ENCODE data around the gene C11orf52.
A peak's percentile ranks its signal among the peaks of the same experiment; 100 is the strongest.

Gene C11orf52

DNA sequence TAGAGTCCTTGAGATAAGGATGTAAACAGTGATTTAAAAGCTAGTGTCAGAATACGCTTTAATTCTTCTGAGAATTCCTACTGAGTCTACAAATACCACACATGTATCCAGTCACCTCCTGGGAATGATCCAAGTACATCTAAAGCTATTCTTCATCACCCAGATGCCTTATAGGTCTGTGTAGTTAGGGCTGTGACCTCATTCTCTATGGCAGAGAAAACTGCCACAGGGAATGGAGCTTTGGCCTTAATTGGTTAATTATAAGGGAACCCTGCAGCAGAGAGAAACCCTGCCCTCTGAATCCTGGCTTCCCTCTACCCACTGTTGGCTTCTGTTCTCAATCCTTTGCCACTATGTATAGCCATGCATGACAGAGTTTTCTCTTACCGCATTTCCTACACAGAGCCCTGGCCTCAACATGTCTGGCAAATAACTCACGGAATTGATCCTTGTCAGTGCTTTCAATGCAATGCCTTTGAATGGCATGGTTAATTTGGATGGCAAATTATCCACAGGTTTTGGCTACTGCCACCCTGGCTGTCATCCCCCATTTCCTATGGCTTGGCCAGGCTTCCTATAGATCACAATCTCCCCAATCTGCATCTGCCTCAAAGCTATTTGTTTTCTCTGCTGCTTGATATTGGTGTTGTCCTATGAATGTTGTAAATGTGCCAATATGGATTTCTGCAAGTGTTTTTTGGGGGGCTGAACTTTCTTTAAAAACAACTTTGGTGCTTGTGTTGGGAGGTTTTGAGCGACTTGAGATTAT is 21.3 kb downstream of the C11orf52 start:
- peak; percentile 26 for DNase-seq

DNA sequence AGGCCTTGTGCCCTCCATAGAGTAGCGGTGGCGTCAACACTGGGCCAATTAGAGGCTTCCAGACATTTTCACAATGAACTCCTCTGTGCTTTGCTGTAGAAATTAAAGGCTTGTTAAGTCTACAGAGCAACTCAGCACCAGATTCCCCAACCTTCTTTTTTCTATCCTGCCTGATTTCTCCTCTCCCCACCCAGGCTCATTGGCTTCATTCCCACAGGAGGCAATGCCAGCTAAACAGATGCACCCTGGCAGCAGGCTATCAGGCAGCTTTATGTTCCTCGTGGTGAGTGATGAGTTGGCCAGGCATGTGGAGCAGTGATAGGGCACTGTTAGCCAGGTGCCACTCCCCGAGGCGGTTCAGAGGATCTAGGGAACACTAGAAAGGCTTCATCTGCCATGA is 23.2 kb downstream of the C11orf52 start:
- DNase-seq = peak; percentile 78

DNA sequence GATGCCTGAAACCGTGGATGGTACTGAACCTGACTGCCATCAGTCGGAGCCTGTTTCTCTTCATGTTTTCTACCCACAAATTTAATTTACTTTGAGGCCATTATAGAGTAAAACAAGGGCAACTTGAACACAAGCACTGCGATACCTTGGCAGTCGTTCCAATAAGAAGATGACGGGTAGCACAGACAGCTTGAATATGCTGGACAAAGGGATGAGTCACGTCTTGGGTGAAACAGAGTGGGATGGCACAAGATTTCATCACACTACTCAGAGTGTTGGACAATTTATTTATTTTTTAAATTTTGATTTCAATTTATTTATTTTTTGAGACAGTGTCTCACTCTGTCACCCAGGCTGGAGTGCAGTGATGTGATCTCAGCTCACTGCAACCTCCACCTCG is 24.1 kb downstream of the C11orf52 start:
- DNase-seq = no peak

DNA sequence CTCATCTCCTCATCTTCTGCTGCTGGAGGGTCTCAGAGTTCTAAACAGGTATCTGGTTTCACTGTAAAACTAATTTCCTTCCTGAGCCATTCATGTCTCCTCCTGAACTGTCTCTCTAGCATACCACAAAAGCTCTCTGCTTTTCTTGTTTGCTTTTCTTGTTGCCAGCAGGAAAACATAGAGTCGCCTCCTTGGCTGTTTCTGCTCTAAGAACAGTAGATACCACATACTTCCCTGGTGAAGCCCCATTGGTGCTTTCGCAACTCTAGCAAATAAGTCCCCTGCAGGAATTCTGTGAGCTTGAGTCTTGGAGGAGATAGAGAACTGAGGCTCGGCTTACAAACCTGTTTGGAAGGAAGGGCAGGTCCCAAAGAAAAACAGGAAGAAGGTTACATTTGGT is 25.4 kb downstream of the C11orf52 start:
- no peak for DNase-seq

DNA sequence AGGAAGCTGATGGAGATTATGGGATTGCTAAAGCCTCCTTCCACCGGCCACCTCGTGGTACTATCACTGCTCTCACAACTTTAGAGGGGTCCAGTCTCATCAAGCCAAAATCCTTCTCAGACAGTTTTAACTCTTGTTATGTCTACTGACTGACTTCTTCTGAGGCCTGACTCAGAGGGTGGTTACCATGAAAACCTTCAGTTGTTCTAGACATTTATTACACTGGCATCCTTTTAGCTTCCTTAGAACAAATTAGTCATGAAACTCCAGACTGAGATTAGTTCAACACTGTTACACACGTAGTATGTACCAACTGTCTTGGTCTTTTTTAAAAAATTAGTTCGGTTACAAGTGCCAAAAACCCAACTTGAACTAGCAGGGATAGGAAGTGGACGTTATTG is 25.9 kb downstream of the C11orf52 start:
- DNase-seq = no peak

DNA sequence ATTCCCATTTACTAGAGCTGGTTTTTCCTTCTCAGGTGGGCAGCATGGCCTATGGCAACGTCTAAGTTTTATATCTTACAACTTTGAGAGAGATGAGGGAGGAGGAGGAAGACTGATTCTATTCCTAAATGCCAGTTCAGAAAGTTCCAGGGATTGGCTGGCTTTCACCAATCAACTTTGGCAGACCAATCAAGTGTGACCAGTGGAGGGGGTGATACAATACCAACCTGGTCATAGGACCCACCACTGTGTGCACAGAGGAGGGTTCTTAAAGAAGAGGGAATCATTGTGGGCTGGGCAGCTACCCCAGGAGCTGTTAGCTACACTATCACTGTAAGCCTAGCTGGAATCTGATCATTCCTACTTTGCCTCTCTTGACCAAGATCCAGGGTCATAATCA is 26.5 kb downstream of the C11orf52 start:
- DNase-seq = no peak

DNA sequence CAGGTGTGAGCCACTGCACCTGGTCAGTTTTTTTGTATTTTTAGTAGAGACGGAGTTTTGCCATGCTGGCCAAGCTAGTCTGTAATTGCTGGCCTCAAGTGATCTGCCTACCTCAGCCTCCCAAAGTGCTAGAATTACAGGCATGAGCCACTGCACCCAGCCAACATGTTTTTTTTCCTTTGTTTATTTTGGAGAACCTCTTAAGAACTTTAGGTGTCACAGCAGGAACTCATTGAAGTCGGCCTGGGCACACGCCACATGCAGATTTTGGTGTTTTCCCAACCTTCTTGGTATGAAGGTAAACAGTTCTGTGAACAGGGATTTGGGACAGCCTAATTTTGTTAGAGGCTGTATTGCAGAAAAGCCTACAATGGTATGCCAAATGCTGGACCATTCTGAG is 27.8 kb downstream of the C11orf52 start:
- DNase-seq = no peak

DNA sequence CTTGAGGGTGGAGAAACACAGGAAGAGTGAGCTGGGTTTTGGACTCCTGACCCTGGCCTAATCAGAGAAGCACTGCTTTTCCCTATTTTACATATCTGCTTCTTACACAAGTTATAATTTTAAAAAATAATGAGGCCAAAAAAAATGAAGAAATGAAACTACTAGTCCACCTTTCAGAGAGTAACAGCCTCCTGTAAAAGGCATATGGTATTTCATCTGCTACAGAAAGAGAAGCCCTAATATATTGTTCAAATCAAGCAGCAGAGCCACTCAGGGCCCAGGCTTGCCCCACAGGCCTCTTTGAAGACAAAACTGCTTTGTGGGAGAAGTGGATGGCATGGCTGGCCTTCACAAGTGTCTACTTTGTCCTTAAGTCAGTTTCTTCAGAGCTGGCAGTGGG is 28.4 kb downstream of the C11orf52 start:
- DNase-seq = no peak

DNA sequence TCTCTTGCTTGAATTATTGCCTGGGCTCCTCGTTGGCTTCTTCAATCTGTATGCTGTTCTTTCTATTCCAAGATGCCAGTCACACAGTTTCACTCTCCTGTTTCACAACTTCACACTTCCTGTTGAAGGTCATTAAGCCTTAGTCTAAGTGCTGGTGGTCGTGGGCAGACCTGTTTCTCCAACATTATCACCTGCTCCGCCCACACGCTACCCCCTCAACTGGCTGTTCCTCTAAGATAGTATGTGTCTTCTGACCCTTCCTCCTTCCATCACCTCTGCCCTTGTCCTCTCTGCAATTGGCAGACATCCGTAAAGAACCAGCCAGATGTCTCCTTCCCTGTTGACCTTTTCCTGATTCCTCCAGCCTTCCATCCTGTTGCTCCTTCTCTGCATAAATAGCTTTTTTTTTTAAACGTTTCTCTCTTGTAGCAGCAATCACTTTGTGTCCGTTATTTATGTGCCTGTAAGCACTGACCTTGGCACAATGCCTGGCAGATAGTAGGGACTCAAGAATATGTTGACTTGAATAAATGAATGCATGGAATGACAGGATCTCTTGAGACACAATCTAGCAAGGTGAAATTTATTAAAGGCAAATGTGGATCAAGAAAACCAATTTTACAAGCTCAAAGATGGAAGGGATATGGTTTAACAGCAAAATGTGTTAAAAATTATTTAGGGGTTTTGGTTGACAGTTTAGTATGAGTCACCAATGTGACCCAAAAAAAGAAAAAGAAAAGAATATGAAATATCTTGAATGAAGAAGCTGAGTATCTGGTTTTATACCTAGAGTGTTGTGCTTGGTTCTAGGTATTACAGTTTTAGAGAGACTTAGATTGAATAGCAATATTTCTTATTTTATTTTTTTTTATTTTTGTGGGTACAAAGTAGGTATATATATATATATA is 31.1 kb downstream of the C11orf52 start:
- DNase-seq = no peak

DNA sequence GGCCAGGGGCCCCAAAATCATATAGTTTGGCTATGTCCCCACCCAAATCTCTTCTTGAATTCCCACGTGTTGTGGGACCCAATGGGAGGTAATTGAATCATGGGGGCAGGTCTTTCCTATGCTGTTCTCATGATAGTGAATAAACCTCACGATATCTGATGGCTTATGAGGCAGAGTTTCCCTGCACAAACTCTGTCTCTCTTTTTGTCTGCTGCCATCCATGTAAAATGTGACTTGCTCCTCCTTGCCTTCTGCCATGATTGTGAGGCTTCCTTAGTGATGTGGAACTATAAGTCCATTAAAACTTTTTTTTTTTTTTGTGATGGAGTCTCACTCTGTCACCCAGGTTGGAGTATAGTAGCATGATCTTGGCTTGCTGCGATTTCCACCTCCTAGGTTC is 32.9 kb downstream of the C11orf52 start:
- DNase-seq = no peak

DNA sequence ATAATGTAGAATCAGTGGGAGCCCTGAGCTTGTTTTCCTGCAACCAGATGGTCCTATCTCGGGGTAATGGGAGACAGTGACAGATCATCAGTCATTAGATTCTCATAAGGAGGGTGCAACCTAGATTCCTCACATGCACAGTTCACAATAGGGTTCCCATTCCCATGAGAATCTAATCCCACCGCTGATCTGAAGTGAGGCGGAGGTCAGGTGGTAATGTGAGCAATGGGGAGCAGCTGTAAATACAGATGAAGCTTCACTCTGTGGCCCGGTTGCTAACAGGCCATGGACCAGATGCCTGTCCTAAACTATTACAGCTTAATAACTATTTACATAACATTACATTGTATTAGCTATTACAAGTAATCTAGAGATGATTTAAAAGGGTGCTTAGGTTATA is 35.4 kb downstream of the C11orf52 start:
- no peak for DNase-seq

DNA sequence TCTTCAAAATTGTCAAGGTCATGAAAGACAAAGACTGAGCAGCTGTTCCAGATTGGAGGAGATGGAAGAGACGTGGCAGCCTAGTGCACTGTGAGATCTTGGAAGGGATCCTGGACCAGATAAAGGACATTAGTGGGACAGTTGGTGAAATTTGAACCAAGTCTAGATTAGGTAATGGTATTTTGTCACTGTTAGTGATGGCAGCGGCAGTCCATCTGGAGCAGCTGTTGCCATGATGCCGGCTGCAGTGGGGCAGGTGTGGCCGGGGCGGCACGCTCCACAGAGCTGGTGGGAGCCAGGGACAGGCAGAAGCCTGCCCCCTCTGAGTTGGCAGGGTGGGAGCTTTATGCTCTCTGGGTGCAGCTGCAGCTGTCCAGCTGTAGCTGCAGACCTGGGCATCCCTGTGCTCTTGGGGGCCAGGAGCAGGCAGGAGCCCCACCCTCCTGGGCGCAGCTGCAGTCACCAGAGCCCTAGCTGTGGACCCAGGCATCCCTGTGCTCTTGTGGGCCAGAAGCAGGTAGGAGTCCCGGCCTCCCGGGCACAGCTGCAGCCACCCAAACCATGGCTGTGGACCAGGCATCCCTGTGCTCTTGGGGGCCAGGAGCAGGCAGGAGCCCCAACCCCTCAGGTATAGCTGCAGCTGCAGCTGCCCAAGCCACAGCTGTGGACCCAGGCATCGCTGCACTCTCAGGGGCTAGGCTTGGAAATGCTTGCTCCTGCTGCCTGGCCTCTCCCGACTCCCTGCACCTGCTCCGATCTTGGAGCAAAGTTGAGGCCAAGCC is 39.1 kb downstream of the C11orf52 start:
- peak; percentile 29 for DNase-seq

DNA sequence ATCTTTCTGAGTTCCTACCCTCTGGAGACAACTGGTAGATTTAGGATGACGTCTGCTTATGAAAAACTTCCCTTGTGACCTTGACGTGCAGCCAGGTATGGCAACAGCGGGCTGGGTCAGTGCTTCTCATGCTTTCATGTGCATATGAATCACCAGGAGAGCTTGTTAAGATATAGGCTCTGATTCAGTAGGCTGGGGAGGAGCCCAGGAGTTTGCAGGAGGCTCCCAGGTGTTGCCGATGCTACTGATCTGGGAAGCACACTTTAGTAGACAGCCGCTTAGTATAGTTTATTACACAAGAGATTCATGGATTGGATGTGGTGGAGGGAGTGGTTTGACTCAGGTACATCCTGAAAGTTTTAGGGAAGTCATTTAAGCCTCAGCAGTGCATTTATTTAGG is 42.2 kb downstream of the C11orf52 start:
- DNase-seq = no peak

DNA sequence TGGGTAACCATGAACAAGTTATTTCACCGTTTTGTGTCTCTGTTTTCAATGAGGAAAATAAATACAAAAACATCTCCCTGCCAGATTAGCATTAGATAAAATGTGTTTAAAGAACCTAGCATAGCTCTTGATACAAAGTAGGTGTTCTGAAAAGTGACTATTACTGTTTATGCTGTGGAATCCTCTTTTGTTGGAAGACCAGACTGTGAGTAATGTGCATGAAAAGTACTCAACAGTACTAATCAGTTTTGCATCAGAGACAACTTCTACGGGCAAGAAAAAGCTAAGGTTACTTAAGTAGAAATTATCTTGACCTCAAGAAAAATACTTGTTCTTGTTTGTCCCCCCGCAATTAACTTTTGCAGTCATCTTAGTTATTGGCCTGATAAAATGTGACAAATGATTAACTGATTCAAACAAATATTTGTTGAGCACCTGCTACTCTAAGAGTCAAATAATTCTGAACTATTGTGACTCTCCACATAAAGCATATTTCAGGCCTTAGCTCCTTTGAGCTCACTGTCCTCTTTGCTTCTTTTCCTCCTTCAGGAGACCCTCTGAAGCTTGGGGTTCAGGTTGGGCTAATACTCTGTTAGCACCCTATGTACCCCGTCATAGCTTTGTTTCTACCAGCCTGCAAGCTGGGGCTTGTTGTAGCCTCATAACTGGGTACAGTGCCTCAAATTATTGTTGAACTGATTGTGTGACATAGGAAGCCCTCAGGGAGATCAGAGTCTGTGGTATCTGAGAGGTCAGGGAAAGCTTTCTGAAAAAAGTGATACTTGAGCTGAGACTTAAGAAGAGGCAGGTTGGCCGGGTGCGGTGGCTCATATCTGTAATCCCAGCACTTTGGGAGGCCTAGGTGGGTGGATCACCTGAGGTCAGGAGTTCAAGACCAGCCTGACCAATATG is 42.9 kb downstream of the C11orf52 start:
- no peak for DNase-seq

DNA sequence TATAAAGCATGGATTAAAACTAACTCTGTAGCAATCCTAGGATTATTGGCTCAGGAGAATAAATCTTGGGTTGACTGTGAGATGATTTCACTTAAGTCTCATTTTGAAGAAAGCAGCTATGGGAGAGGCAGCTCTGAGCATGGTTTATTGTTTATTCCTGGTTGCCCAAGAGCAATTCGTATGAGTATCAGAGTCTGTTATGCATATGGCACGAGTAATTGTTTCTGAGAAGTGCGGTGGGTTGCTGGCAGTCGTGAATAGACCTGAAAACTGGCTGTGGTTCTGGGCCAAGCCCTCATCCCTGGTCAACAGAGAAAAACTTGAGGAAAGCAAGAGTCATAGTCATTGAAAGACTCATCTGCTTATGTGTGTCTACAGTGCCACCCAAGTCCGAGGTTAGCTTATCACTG is 45.2 kb downstream of the C11orf52 start:
- DNase-seq = no peak

DNA sequence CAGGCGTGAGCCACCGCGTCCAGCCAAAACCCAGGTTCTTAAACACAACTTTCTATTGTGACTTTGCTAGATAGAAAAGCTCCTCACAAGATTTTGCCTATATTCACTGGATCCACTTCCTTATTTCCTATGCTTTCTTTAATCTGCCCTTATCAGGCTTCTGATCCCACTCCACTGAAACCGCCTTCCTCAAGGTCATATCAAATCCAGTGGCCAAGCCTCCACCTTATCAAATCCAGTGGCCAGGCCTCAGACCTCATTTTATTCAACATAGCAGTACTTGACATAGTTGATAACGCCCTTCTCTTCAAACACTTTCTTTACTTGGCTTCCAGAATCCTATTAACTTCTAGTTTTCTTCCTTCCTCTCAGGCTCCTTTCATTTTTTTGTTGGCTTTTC is 48.0 kb downstream of the C11orf52 start:
- DNase-seq = no peak

DNA sequence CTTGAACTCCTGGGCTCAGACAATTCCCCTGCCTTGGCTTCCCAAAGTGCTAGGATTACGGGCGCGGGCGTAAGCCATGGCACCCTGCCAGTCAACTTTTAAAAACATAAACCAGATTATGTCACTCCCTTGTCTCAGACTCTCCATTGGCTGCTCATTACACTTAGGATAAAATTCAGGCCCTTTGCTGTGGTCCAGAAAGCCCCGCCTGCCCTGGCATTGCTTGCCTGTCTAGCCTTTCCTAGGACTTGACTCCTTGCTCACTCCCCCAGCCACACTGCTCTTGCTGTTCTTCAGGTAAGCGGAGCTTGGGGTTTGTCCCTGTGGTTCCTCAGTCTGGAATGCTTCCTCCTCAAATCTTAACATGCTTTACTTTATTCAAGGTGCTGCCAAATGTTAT is 48.9 kb downstream of the C11orf52 start:
- no peak for DNase-seq

DNA sequence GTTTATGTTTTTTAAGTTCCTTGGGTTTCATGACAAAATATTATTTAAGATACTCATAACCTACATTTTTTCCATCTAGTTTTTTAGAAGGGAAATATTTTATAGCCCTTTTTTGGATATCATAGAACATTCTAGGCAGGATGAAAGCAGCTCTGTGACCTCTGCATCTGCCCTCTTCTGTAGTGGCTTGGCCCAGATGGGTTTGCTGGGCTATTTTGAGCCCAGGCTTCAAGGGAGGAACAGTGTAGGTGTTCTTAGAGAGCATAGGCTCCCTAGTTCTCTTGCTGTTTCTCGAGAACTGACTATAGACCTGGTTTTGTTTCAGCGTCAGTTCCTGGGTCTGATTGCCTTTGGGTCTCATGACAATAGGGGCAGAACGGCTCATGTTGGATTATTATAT is 50.6 kb downstream of the C11orf52 start:
- DNase-seq = no peak

DNA sequence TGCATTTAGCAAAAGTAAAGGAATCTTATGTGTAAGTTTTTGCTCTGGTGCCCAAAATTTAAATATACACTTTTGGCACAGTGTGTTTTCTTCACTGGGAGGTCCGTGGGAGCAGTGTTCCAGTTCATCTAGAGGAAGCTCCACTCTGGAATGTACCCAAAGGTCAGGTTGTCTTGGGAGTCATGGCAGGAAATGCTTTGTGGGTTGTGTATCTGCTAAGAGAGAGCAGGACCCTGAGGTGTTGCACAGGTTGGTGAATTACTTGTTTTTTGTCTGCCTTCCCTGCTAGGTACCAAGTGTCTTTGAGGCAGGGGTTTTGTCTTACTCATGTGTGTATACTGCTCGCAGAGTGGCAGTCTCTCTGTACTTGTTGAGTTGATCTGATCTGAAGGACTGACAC is 55.7 kb downstream of the C11orf52 start:
- no peak for DNase-seq

DNA sequence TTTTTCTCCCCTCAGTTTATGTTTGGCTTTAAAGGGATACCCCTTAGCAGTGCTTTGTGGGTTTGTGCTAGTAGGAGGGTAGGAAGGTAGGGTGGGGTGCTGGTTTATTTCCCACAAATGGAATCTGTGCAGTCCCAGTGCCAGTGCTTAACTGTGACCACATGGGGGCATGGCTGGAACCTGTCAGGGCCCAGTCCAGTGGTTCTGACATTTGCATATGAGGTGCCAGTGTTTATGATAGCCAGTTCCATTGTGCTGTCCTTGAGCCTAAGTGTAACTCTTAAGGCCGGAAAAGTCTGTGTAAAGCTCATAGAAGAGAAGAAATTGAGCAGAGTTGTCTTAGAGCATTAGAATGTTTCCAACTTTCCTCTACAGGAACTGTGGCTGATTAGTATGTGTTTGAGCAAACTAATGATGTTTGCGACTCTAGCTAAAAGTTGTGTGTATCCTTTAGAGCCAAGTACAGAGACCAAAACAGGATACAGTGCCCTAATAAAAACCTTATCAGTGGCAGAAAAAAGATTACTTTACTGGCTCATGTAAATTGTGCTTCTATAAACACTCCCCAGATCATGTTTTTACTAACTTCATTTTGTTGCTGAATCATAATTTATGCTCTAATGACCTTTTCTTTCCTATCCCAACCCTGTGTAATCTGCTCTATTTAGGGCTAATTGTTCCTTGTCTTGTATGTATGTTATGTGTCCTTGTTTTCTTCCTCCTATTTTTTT is 56.5 kb downstream of the C11orf52 start:
- no peak for DNase-seq

DNA sequence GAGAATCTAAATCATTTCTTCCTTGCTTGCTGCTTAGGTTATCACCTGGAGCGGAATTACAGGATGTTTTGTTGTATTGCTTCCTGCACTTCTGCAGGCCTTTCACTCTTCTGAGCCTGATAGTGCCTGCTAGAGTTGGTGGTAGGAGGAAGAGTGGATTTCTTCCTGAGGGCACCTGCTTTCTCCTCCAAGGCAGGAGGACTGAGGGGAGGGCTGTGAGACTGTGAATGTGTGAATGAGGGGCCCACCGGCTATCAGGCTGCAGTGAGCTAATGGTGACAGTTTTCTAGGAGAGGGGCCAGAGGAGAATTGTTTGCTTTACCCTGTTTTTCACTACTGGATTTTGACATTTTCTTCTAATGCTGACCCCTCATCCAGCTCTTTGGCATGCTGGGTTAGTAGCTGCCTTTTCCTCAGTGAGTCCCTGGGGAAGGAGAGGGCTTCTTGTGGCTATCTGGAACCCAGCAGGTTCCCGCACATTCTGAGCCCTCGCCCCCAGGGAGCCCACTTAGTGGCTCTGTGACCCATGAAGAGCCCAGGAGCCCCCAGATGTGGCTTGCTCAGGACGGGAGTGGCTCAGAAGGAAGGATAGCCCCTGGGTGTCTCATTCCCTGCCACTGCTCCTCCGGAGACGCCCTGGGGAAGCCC is 57.5 kb downstream of the C11orf52 start:
- no peak for DNase-seq

Measured in NCI-H1694 (cell line).